GM12878 (cell line): Measurements from ENCODE around the gene TAB2. TPM values are rescaled to one million over a fixed set of nuclear protein-coding genes. Genes with fewer than 3 reads are reported as not detected.

Experiments used
- ATAC-seq: fragments of 200-7000 bp; cut with Tn5 transposase; 3 replicates; pipeline ENCODE4 v1.9.1; 2020; ENCODE audit warnings: mild to moderate bottlenecking, moderate library complexity
- BruUV-seq: library from RNA; stranded (reverse); fragments of 400-500 nt; replicated peaks from 2 replicates; lab custom pipeline; 2021; lab: Mats Ljungman, UMichigan
- CTCF ChIA-PET: fragments of 300-600 bp; sonication (Branson Sonifier 250); formaldehyde crosslinking; extraction: SDS; loops from one replicate; lab custom pipeline; 2021; ENCODE audit warnings: inconsistent platforms; lab: Yijun Ruan, JAX
- POLR2A ChIA-PET: fragments of 350-600 bp; formaldehyde crosslinking; extraction: SDS; loops from one replicate; lab custom pipeline; 2021; ENCODE audit warnings: inconsistent platforms; lab: Charles Lee
- RAD21 ChIA-PET: fragments of 300-600 bp; sonication (Branson Sonifier 250); formaldehyde crosslinking; loops from one replicate; lab custom pipeline; 2023; ENCODE audit warnings: antibody characterized with exemption; ENCODE audit not compliant: unreplicated experiment; lab: Charles Lee
- SMC1A ChIA-PET: fragments of 300-600 bp; sonication (Branson Sonifier 250); formaldehyde crosslinking; loops from one replicate; lab custom pipeline; 2023; ENCODE audit not compliant: unreplicated experiment, uncharacterized antibody; lab: Charles Lee
- DNase-seq: peaks from one replicate; pipeline ENCODE4 v3.0.0-alpha.2; 2011; ENCODE audit warnings: low read depth, low spot score
- FAIRE-seq: peaks from 3 replicates; lab custom pipeline; 2011; peaks lifted over from hg19 to GRCh38; lab: Jason Lieb, UNC
- H2AFZ ChIP-seq: 2 replicates; pipeline ENCODE4 v1.6.0; 2011; ENCODE audit warnings: low read depth, low read length, control low read depth; ENCODE audit not compliant: control insufficient read depth
- H3K27ac ChIP-seq: 2 replicates; pipeline ENCODE4 v1.5.1; 2011; ENCODE audit warnings: control low read depth; ENCODE audit not compliant: control insufficient read depth, insufficient read depth
- H3K27me3 ChIP-seq, 2 experiments: replicated peaks in 1 of 2; 2 replicates each; pipeline versions ENCODE4 v1.6.0 to v1.6.1; 2011; ENCODE audit warnings: low read length in 1 of 2; ENCODE audit not compliant: control insufficient read depth in 2 of 2, insufficient read depth in 2 of 2
- H3K36me3 ChIP-seq, 2 experiments: 2 replicates each; pipeline ENCODE4 v1.5.1; 2011; ENCODE audit warnings: low read length in 1 of 2; ENCODE audit not compliant: control insufficient read depth in 2 of 2, insufficient read depth in 2 of 2
- H3K4me1 ChIP-seq: 2 replicates; pipeline ENCODE4 v1.6.1; 2011; ENCODE audit warnings: mild to moderate bottlenecking, low read length, moderate library complexity, mixed read lengths; ENCODE audit not compliant: control insufficient read depth, insufficient read depth
- H3K4me2 ChIP-seq: 2 replicates; pipeline ENCODE4 v1.6.0; 2011; ENCODE audit warnings: control low read depth; ENCODE audit not compliant: control insufficient read depth, insufficient read depth
- H3K4me3 ChIP-seq: fragments of 200-600 bp; sonication (generic); 2 replicates; pipeline ENCODE4 v1.5.1; 2016
- H3K79me2 ChIP-seq: 2 replicates; pipeline ENCODE4 v1.6.0; 2011; ENCODE audit warnings: low read length; ENCODE audit not compliant: control insufficient read depth, insufficient read depth
- H3K9ac ChIP-seq: 2 replicates; pipeline ENCODE4 v1.8.0; 2011; ENCODE audit warnings: low read length, control low read depth, mixed read lengths; ENCODE audit not compliant: control insufficient read depth, insufficient read depth
- H3K9me3 ChIP-seq: replicated peaks from 3 replicates; pipeline ENCODE4 v1.5.1; 2011; ENCODE audit warnings: mild to moderate bottlenecking, low read length; ENCODE audit not compliant: control insufficient read depth, insufficient read depth
- H4K20me1 ChIP-seq: 2 replicates; pipeline ENCODE4 v1.6.0; 2011; ENCODE audit not compliant: control insufficient read depth, insufficient read depth
- ASH2L ChIP-seq: fragments of 300-600, 200-600 bp; sonication (generic); IDR thresholded peaks from 2 replicates; pipeline ENCODE4 v1.6.1; 2017; ENCODE audit warnings: low read depth, mild to moderate bottlenecking, borderline replicate concordance
- CBX5 ChIP-seq: sonication (generic); IDR thresholded peaks from 2 replicates; pipeline ENCODE4 v1.6.1; 2016; ENCODE audit warnings: low read depth, moderate library complexity, mild to moderate bottlenecking, inconsistent platforms
- E2F8 ChIP-seq: fragments of 450-650 bp; IDR thresholded peaks from 2 replicates; pipeline ENCODE4 v1.6.1; 2018; ENCODE audit warnings: mild to moderate bottlenecking, low read depth, moderate library complexity; ENCODE audit not compliant: partially characterized antibody
- E4F1 ChIP-seq: fragments of 450-650 bp; IDR thresholded peaks from 2 replicates; pipeline ENCODE4 v1.6.1; 2018; ENCODE audit warnings: borderline replicate concordance, mild to moderate bottlenecking; ENCODE audit not compliant: partially characterized antibody
- EP300 ChIP-seq, 2 experiments: fragments of 150-350 bp in 1 of 2; IDR thresholded peaks; 2 replicates each; pipeline ENCODE4 v1.6.1; 2011 to 2012; ENCODE audit warnings: low read depth in 2 of 2, low read length in 2 of 2, borderline replicate concordance in 1 of 2, improper control_type of control experiment in 1 of 2, inconsistent platforms in 1 of 2; ENCODE audit not compliant: control insufficient read depth in 1 of 2
- RUNX3 ChIP-seq: IDR thresholded peaks from 2 replicates; pipeline ENCODE4 v1.6.1; 2012; ENCODE audit warnings: low read length, inconsistent platforms
- SREBF1 ChIP-seq: IDR thresholded peaks from 2 replicates; pipeline ENCODE4 v1.6.1; 2012; ENCODE audit warnings: mild to moderate bottlenecking, low read length
- TCF3 ChIP-seq: IDR thresholded peaks from 2 replicates; pipeline ENCODE4 v1.6.1; 2012; ENCODE audit warnings: low read depth, mild to moderate bottlenecking, low read length, borderline replicate concordance; ENCODE audit not compliant: insufficient read depth
- TCF7 ChIP-seq: IDR thresholded peaks from 2 replicates; pipeline ENCODE4 v1.6.1; 2014; ENCODE audit warnings: antibody characterized with exemption, borderline replicate concordance
- USF2 ChIP-seq: IDR thresholded peaks from 2 replicates; pipeline ENCODE4 v1.6.1; 2011; ENCODE audit warnings: low read depth, low read length, improper control_type of control experiment, borderline replicate concordance
- ZBTB40 ChIP-seq: fragments of 450-650 bp; IDR thresholded peaks from 2 replicates; pipeline ENCODE4 v1.6.1; 2016; ENCODE audit warnings: mild to moderate bottlenecking, moderate library complexity, borderline replicate concordance
- WGBS: methylation state at CpG from one replicate; pipeline ENCODE4 v1.1.6; 2016; ENCODE audit warnings: low lambda C conversion rate; ENCODE audit not compliant: insufficient replicate concordance, insufficient coverage; ENCODE audit errors: missing lambda C conversion rate; 5-methylcytosine and 5-hydroxymethylcytosine counted together
- in situ Hi-C: fragments of 300-500 bp; cut with MboI; formaldehyde crosslinking; loops from 9 replicates; pipeline ENCODE4 v1.14.3; 2018; ENCODE audit warnings: mixed read lengths
- intact Hi-C: fragments of 100-400 bp; cut with micrococcal nuclease; formaldehyde crosslinking; loops from one replicate; pipeline ENCODE4 v1.14.2; 2022; ENCODE audit not compliant: unreplicated experiment
- polyA plus RNA-seq, 11 experiments: library from polyadenylated mRNA; depleted of rRNA in 4 of 11; unstranded in 6 of 11; stranded (reverse) in 5 of 11; fragments of >200 nt; fragmentation: Nextera tagmentation in 4 of 11; fragmentation: Illumina TruSeq in 1 of 11; extraction: Ambion mirVana in 4 of 11; extraction: Trizol in 1 of 11; gene quantifications; 1 replicate in 1 of 11; 2 replicates in 10 of 11; pipeline versions ENCODE4 v1.2.1 to v1.2.3, GENCODE V29; 2011 to 2016; ENCODE audit warnings: inconsistent platforms in 2 of 11, missing spikeins in 2 of 11, low read depth in 1 of 11
- total RNA-seq, 4 experiments: library from RNA; depleted of rRNA in 3 of 4; stranded (reverse); fragments of >200 nt in 3 of 4; fragmentation: Illumina TruSeq in 1 of 4; extraction: Trizol in 1 of 4; gene quantifications; 2 replicates each; pipeline versions ENCODE4 v1.2.1 to v1.2.3, GENCODE V29; 2013 to 2021

Gene TAB2
- total and polyA plus RNA-seq, 10 of the 15 experiments (the other 5 are each of a cell fraction or from before 2014, with no cell fraction given), result 8.9 to 66.3 (median 23.0) TPM

GRCh38 chr6:149368065-149368464 is 50.6 kb downstream of the TAB2 start:
- H3K27ac ChIP-seq, result no peak overlapping the region; the same call in 1 of the 2 replicates
- no peak overlapping the region for H3K4me3 ChIP-seq
- ATAC-seq (peak; percentile 78), DNase-seq (peak; percentile 16), FAIRE-seq (peak; percentile 73)
- H3K4me1 ChIP-seq, result peaks cover 32% of the 10 kb centered on the region
- 56% methylated on average over 1 of the region's 1 CpG for WGBS
- no peaks in the 10 kb centered on the region; the same call in 2 of the 3 replicates for H3K9me3 ChIP-seq
- RAD21 ChIA-PET, result interaction anchor here (0.8 to 1.0 kb wide), 3 partner anchors 17 to 52 kb away, joined by 3 to 4 read pairs (median 3); no protein-coding TSS in a partner anchor
- H3K79me2 ChIP-seq, result peaks cover 73% of the 10 kb centered on the region
- no peaks in the 10 kb centered on the region for H4K20me1 ChIP-seq
- peak overlapping the region; percentile 51; the same call in 1 of the 2 replicates for H3K4me2 ChIP-seq
- in situ Hi-C loops, result no loop called here
- no peak overlapping the region for H3K9ac ChIP-seq
- SMC1A ChIA-PET, result interaction anchor here (0.7 to 2.4 kb wide), 10 partner anchors 9 to 322 kb away, joined by 3 to 11 read pairs (median 3); no protein-coding TSS in a partner anchor
- no peaks in the 10 kb centered on the region for H3K27me3 ChIP-seq
- POLR2A ChIA-PET, result interaction anchor here (0.7 kb wide), 1 partner anchor 194 kb away, joined by 3 read pairs; no protein-coding TSS in a partner anchor
- CTCF ChIA-PET, result interaction anchor here (1.2 to 1.5 kb wide), 2 partner anchors 9 to 64 kb away, joined by 5 to 6 read pairs; no protein-coding TSS in a partner anchor
- intact Hi-C loops, result no loop called here
- H2AFZ ChIP-seq, result no peak overlapping the region
- 0 out of 4 replicates have a peak, but pooled peaks cover 0 to 8% of the 10 kb centered on the region in 2 experiments for H3K36me3 ChIP-seq
- BruUV-seq, result no TSS peak
- TF ChIP-seq RUNX3, result peak; percentile 75
- no peak for TF ChIP-seq ASH2L
- no peak for TF ChIP-seq ZBTB40
- TF ChIP-seq TCF7, result peak; percentile 10; the same call in 1 of the 2 replicates
- no peak for TF ChIP-seq EP300 (IDR thresholded peaks at IDR 0.05; ENCODE audit: borderline replicate concordance in 1 of 2, control insufficient read depth in 1 of 2, low read depth in 2 of 2, low read length in 2 of 2)
- TF ChIP-seq USF2, result no peak
- no peak for TF ChIP-seq SREBF1
- no peak for TF ChIP-seq CBX5
- no peak for TF ChIP-seq E2F8
- TF ChIP-seq E4F1, result no peak
- no peak for TF ChIP-seq TCF3
